ENCODE measurements around the gene BHLHE23.

GRCh38 chr20:63046841-63047240, 40.1 kb upstream of the BHLHE23 start:
- TF ChIP-seq, protein P1, sequence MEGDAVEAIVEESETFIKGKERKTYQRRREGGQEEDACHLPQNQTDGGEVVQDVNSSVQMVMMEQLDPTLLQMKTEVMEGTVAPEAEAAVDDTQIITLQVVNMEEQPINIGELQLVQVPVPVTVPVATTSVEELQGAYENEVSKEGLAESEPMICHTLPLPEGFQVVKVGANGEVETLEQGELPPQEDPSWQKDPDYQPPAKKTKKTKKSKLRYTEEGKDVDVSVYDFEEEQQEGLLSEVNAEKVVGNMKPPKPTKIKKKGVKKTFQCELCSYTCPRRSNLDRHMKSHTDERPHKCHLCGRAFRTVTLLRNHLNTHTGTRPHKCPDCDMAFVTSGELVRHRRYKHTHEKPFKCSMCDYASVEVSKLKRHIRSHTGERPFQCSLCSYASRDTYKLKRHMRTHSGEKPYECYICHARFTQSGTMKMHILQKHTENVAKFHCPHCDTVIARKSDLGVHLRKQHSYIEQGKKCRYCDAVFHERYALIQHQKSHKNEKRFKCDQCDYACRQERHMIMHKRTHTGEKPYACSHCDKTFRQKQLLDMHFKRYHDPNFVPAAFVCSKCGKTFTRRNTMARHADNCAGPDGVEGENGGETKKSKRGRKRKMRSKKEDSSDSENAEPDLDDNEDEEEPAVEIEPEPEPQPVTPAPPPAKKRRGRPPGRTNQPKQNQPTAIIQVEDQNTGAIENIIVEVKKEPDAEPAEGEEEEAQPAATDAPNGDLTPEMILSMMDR (IDR thresholded peaks at IDR 0.05), result no peak
- TF ChIP-seq POLR2A (IDR thresholded peaks at IDR 0.05), result no peak

All from body of pancreas (tissue), 4 donors.